Upper lobe of left lung (tissue), 6 donors: ENCODE results near the gene TCL1A. TPM values are rescaled to one million over a fixed set of nuclear protein-coding genes. Genes with fewer than 3 reads are reported as not detected.

ENCODE experiments used
- ATAC-seq, 2 donors: fragments of 200-7000 bp; cut with Tn5 transposase; one replicate each; pipeline ENCODE4 v1.9.1; 2022; ENCODE audit warnings: mild to moderate bottlenecking in 2 of 2, moderate library complexity in 2 of 2; ENCODE audit not compliant: low FRiP score in 2 of 2
- DNase-seq, 2 donors: peaks; one replicate each; pipeline ENCODE4 v3.0.0-alpha.2; 2019 to 2020
- H3K27ac ChIP-seq, 4 donors: fragments of 200-600 bp; sonication (generic); one replicate each; pipeline ENCODE4 v1.5.1; 2016 to 2019
- H3K27me3 ChIP-seq, 4 donors: fragments of 200-600 bp; sonication (generic); one replicate each; pipeline ENCODE4 v1.5.1; 2017 to 2019
- H3K36me3 ChIP-seq, 4 donors: fragments of 200-600 bp; sonication (generic); one replicate each; pipeline ENCODE4 v1.5.1; 2016 to 2019
- H3K4me1 ChIP-seq, 4 donors: fragments of 200-600 bp; sonication (generic); one replicate each; pipeline ENCODE4 v1.5.1; 2018 to 2019
- H3K4me3 ChIP-seq, 4 donors: fragments of 200-600 bp; sonication (generic); one replicate each; pipeline ENCODE4 v1.5.1; 2017 to 2019; ENCODE audit warnings: mild to moderate bottlenecking in 2 of 4, moderate library complexity in 1 of 4
- H3K9me3 ChIP-seq, 4 donors: fragments of 200-600 bp; sonication (generic); one replicate each; pipeline ENCODE4 v1.5.1; 2018 to 2019
- EP300 ChIP-seq, 4 donors: sonication (generic); formaldehyde crosslinking; IDR thresholded peaks; one replicate each; pipeline ENCODE4 v1.5.1; 2017; ENCODE audit warnings: antibody characterized with exemption in 4 of 4, control low read depth in 2 of 4
- POLR2A ChIP-seq, 4 donors: fragments of 450-650 bp; IDR thresholded peaks; one replicate each; pipeline ENCODE4 v1.5.1; 2016 to 2017; ENCODE audit warnings: antibody characterized with exemption in 4 of 4, mild to moderate bottlenecking in 2 of 4
- POLR2AphosphoS5 ChIP-seq, 2 donors: sonication (generic); formaldehyde crosslinking; IDR thresholded peaks; one replicate each; pipeline ENCODE4 v1.5.1; 2017; ENCODE audit warnings: antibody characterized with exemption in 2 of 2
- WGBS, 2 donors: methylation state at CpG; one replicate each; pipeline ENCODE4 v1.1.5; 2017 to 2018; 5-methylcytosine and 5-hydroxymethylcytosine counted together
- total RNA-seq, 6 donors: library from RNA; depleted of rRNA in 4 of 6; stranded (reverse); fragments of >200 nt in 4 of 6; gene quantifications; one replicate each; pipeline versions ENCODE4 v1.1.0 to v1.2.1, GENCODE V29; 2016 to 2021
- TF ChIP-seq, protein P1 (sequence below), 6 experiments: fragments of 450-650 bp in 4 of 6; fragments of 200-600 bp in 2 of 6; sonication (generic) in 2 of 6; IDR thresholded peaks; one replicate each; pipeline ENCODE4 v1.5.1; 2016 to 2019; ENCODE audit warnings: antibody characterized with exemption in 6 of 6
- donor health status: DM: no; HTN: no; CAD: no; lungs with moderate emphysema.
- donor health status: DM: no; HTN: yes; CAD: no; lungs with severe emphysema.

TCL1A gene
- total RNA-seq, 6 donors from 2014 or later, result 0.20 to 0.69 (median 0.32) TPM; not detected in 2

DNA sequence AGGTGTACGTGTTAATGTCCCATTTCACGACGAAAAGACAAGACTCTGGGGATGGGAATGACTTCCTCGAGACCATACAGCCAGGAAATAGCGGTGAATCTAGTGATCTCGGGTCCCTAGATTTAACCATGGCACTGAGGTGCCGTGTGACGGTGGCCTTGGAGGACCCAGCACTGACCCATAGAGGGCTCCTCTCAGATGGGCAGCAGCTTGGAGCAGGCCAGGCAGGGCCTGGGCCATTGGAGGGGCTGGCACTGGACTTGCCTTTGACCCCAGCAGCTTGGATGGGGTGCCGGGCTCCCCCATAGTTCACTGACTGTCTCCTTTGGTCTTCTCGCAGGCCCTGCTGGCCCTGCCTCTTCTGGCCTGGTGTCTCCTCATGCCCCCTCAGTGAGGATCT lies 22.3 kb downstream of the TCL1A start:
- Histone ChIP-seq H3K4me1 (no peaks in the 10 kb centered on the region), H3K4me3 (no peak overlapping the region), H3K36me3 (no peaks in the 10 kb centered on the region), H3K9me3 (no peaks in the 10 kb centered on the region), H3K27me3 (no peaks in the 10 kb centered on the region), H3K27ac (no peak overlapping the region)
- ATAC-seq (peak; percentile 18 to 21), DNase-seq (no peak)
- WGBS, 2 donors, result 89 to 90% methylated on average over 5 to 10 of the region's 10 CpGs
- TF ChIP-seq, protein P1, sequence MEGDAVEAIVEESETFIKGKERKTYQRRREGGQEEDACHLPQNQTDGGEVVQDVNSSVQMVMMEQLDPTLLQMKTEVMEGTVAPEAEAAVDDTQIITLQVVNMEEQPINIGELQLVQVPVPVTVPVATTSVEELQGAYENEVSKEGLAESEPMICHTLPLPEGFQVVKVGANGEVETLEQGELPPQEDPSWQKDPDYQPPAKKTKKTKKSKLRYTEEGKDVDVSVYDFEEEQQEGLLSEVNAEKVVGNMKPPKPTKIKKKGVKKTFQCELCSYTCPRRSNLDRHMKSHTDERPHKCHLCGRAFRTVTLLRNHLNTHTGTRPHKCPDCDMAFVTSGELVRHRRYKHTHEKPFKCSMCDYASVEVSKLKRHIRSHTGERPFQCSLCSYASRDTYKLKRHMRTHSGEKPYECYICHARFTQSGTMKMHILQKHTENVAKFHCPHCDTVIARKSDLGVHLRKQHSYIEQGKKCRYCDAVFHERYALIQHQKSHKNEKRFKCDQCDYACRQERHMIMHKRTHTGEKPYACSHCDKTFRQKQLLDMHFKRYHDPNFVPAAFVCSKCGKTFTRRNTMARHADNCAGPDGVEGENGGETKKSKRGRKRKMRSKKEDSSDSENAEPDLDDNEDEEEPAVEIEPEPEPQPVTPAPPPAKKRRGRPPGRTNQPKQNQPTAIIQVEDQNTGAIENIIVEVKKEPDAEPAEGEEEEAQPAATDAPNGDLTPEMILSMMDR (IDR thresholded peaks at IDR 0.05), result no peak
- TF ChIP-seq POLR2AphosphoS5 (IDR thresholded peaks at IDR 0.05), result no peak
- no peak for TF ChIP-seq POLR2A (IDR thresholded peaks at IDR 0.05)
- TF ChIP-seq EP300 (IDR thresholded peaks at IDR 0.05), result no peak

DNA sequence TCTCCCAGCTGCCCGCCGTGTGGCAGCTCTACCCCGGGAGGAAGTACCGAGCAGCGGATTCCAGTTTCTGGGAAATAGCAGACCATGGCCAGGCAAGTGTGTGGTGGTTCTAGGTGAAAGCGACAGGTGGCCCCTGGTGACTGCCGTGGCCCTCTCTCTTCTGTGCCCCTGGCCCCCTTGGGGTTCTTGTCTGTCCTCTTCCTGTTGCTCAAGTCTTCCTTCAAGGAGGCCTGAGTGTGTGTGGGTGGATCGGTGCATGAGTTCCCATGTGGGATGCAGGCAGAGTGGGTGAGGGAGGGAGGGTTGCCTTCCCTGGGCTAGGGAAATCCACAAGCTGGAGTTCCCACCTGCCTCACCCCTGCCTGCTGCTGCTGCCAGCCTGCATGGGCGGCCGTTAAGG lies 23.1 kb downstream of the TCL1A start:
- H3K27me3 ChIP-seq, result no peaks in the 10 kb centered on the region
- H3K27ac ChIP-seq, result no peak overlapping the region
- DNase-seq, result peak in 1 of 2 donors; percentile 40
- H3K36me3 ChIP-seq, result no peaks in the 10 kb centered on the region
- no peak for ATAC-seq
- H3K4me3 ChIP-seq, result no peak overlapping the region
- TF ChIP-seq, protein P1 (IDR thresholded peaks at IDR 0.05), result no peak
- no peak for TF ChIP-seq POLR2AphosphoS5 (IDR thresholded peaks at IDR 0.05)
- TF ChIP-seq POLR2A (IDR thresholded peaks at IDR 0.05), result no peak
- no peak for TF ChIP-seq EP300 (IDR thresholded peaks at IDR 0.05)
- WGBS, 2 donors, result 79 to 90% methylated on average over 10 of the region's 10 CpGs
- no peaks in the 10 kb centered on the region for H3K9me3 ChIP-seq
- H3K4me1 ChIP-seq, result no peaks in the 10 kb centered on the region

DNA sequence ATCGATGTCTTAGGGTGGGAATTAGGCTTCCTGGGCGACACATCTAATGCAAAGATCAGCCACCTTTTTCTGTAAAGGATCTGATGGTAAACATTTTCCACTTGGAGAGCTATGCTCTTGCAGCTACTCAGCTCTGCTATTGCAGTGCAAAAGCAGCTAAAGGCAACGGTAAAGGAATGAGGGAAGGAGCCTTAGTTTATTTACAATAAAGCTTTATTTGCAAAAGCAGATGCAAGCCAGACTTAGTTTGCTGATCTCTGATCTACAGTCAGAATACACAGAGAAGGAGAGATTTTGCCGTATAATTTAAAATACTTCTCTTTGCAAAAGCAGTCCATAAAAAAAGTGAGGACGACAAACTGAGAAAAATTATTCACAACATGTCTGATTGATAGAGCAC lies 24.5 kb downstream of the TCL1A start:
- Histone ChIP-seq H3K27ac (no peak overlapping the region), H3K36me3 (no peaks in the 10 kb centered on the region), H3K27me3 (no peaks in the 10 kb centered on the region), H3K9me3 (no peaks in the 10 kb centered on the region), H3K4me3 (no peak overlapping the region), H3K4me1 (no peaks in the 10 kb centered on the region)
- no peak for ATAC-seq
- no peak for DNase-seq
- TF ChIP-seq EP300 (IDR thresholded peaks at IDR 0.05) (no peak), POLR2A (IDR thresholded peaks at IDR 0.05) (no peak), POLR2AphosphoS5 (IDR thresholded peaks at IDR 0.05) (no peak)
- TF ChIP-seq, protein P1 (IDR thresholded peaks at IDR 0.05), result no peak
- WGBS, 2 donors, result 40 to 55% methylated on average over 5 of the region's 5 CpGs

DNA sequence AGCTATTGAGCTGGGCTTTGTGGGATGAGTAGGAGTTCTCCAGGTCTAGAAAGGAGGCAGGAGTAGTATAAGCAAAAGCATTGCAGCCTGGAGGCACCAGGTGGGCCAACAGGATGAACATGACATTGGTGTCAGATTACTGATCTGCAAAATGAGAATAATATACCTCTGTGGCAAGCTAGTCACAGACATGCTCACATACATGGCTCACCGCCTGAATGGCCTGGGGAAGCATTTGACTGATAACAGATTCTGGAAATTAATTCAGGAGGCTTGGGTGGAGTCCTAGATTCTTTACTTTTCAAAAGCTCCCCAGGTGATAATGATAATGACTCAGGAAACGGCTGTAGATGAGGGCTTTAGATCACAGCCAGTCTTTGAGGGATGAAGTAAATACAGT lies 27.0 kb downstream of the TCL1A start:
- no peaks in the 10 kb centered on the region for H3K4me1 ChIP-seq
- DNase-seq (no peak), ATAC-seq (no peak)
- no peak overlapping the region for H3K27ac ChIP-seq
- no peak overlapping the region for H3K4me3 ChIP-seq
- no peaks in the 10 kb centered on the region for H3K36me3 ChIP-seq
- WGBS, 2 donors, result 69 to 75% methylated on average over 2 of the region's 2 CpGs
- no peaks in the 10 kb centered on the region for H3K9me3 ChIP-seq
- H3K27me3 ChIP-seq, result no peaks in the 10 kb centered on the region
- TF ChIP-seq EP300 (IDR thresholded peaks at IDR 0.05), result no peak

DNA sequence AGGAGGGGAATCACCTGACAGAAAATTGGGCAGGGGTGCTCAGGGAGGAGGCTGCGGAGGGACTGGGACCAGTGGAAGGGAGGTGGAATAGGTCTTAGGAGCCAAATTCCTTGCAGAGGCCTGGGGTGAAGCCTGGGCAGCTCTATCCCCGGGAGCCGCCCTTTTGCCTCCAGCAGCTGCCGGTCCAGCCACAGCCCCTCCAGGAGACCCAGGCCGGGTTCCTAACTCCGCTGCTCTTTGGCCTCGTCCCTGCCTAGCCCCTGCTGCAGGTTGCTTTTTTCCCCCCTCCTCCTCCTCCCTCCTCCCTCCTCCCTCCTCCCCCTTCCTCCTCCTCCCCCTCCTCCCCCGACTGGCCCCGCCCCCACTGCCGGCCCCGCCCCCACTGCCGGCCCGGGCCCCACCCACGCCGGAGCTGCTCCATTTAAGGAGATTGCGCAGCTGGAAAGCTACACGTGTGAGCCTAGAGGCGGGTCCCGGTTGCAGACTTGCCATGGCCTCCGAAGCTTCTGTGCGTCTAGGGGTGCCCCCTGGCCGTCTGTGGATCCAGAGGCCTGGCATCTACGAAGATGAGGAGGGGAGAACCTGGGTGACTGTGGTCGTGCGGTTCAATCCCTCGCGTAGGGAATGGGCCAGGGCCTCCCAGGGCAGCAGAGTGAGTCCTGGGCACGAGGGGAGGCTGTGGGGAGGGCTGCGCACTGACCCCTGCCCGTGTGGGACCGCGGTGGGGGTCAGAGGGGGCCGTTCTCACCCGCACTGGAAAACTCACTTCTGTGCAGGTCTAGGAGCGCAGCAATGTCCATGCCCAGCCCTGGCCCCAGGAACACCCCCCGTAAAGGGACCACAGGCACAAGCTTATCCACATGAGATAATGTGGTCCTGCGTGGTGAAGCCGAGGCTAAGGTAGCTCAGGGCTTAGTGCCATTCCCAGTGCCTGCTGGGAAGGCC lies 27.7 kb downstream of the TCL1A start, which contains the start of gene TCL1B:
Gene TCL1B, plus strand, starts transcription at position 449 of the 945 bp plus-strand sequence. Its CDS starts 42 bp downstream, at position 491.
- H3K4me1 ChIP-seq, result no peaks in the 10 kb centered on the region
- DNase-seq (peak in 1 of 2 donors; percentile 51), ATAC-seq (peak in 1 of 2 donors; percentile 44)
- no peaks in the 10 kb centered on the region for H3K9me3 ChIP-seq
- no peaks in the 10 kb centered on the region for H3K36me3 ChIP-seq
- WGBS, 2 donors, result 88 to 94% methylated on average over 19 to 26 of the region's 38 CpGs
- H3K4me3 ChIP-seq, result no peak within 1 kb of the TSS
- TF ChIP-seq, protein P1 (IDR thresholded peaks at IDR 0.05), result no peak
- TF ChIP-seq EP300 (IDR thresholded peaks at IDR 0.05), result no peak
- no peak for TF ChIP-seq POLR2AphosphoS5 (IDR thresholded peaks at IDR 0.05)
- TF ChIP-seq POLR2A (IDR thresholded peaks at IDR 0.05), result no peak
- no peak within 1 kb of the TSS for H3K27ac ChIP-seq
- no peaks in the 10 kb centered on the region for H3K27me3 ChIP-seq
